Right renal pelvis (tissue), 4 donors: ENCODE measurements around the gene SYT1. TPM values are rescaled to one million over a fixed set of nuclear protein-coding genes. Genes with fewer than 3 reads are reported as not detected.
"Not testable (repeated sequence)": the region's sequence is repeated elsewhere in the genome, so short reads cannot be mapped to it uniquely, and the experiment has no call there.

Experiments used
- DNase-seq, 4 donors: peaks; one replicate each; pipeline ENCODE4 v3.0.0-alpha.2; 2013; ENCODE audit warnings: low read depth in 4 of 4, low spot score in 3 of 4, missing footprints in 1 of 4
- polyA plus RNA-seq, 4 donors: library from polyadenylated mRNA; unstranded; fragments of 120-200 nt; gene quantifications; one replicate each; pipeline ENCODE4 v1.2.1, GENCODE V29; 2013; ENCODE audit not compliant: insufficient read length in 4 of 4

Gene SYT1
- polyA plus RNA-seq, 4 donors, result 17.0 to 25.3 (median 24.8) TPM

GRCh38 chr12:78964521-78964920 is 99.9 kb downstream of the SYT1 start:
- DNase-seq, result no peak

DNA sequence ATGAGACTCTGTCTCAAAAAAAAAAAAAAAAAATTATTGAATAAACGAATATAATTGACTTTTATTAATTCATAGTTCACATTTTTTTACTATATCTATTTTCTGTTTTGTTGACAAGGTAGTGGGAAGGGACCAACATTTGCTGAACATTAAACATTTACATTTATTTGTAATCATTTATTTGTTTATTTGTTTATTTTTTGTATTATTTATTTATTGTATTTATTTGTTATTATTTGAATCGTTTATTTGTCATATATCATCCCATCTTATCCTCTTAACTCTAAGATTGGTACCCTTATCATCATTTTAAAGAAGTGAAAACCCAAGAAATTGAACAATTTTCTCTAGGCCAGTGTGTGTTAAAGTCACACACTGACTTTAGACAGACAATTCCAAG is 101.5 kb downstream of the SYT1 start:
- no peak for DNase-seq

DNA sequence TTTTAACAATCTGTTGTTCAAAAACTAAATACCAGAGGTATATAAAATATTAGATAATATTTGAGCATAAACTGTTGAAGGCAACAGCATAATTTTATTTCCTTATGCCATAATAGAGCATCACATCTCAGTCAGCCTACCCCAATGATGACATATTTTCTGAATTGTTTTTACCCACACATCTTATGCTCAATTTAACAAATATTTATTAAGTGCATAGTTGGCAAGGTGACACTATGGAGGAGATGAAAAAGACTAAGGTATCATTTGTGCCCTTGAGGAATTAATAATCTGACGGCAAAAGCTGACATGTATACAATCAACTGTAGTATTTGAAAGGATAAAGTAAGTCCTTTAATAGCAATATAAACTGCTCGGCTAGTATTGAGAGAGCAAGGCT is 102.4 kb downstream of the SYT1 start:
- DNase-seq, result no peak

- DNase-seq, result no peak
Measured at GRCh38 chr12:78968226-78968625, 103.7 kb downstream of the SYT1 start.

- DNase-seq, result no peak
Measured at GRCh38 chr12:78970041-78970440, 105.5 kb downstream of the SYT1 start.

DNA sequence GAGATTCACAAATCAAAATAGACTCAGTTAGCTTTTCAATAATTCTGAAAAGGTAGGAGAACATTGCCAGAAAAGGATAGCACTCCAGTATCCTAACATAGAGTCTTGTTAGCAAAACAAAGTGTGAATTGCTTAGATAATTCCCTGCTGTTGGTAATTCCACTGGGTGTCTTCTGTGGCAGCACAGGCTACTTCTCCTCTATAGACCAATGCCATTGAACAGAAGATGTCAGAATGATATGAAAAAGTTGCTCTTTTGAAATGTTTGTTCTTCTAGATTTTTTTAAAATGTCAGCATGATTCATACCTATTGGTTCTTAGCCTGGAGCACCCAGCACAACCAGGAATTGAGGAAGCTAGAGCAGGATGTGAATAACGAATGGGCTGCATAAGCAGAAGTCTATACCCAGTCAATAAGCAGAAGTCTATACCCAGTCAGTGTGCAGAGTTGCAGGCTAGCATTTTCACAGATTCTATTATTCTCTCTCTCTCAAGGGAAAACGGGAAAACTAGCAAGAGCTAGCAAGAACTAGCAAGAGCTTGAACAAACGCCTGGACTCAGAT is 112.8 kb downstream of the SYT1 start:
- no peak for DNase-seq

GRCh38 chr12:78994168-78994791 is 129.7 kb downstream of the SYT1 start:
- DNase-seq, result no peak

GRCh38 chr12:79000501-79000900 is 135.9 kb downstream of the SYT1 start:
- no peak for DNase-seq

- DNase-seq, result no peak
Measured at GRCh38 chr12:79001404-79001803, 136.8 kb downstream of the SYT1 start.

- DNase-seq, result no peak
Measured at GRCh38 chr12:79006306-79006705, 141.7 kb downstream of the SYT1 start.

DNA sequence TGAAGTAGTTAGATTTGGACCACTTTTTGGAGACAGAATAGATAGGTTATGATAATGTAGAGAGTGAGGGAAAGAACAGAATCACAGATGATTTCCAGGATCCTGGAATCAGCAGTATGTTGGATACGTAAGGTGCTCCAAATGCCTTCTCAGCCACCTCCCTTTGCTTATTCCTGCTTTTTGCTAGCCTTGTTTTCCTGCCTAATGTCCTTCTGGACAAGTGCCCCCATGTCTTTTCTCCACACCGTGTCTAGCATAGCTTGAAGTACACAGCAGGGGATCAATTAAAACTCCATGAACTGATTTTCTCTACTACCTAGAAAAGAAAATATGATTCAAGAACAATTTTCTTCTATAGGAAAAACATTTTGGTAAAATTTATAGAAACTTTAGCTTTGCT is 144.0 kb downstream of the SYT1 start:
- no peak for DNase-seq

- DNase-seq, result no peak
Measured at GRCh38 chr12:79012636-79013035, 148.1 kb downstream of the SYT1 start.

GRCh38 chr12:79016181-79016580 is 151.6 kb downstream of the SYT1 start:
- peak; percentile 7 to 22 (median 12) for DNase-seq

- DNase-seq, result no peak
Measured at GRCh38 chr12:79019672-79020071, 155.1 kb downstream of the SYT1 start.

DNA sequence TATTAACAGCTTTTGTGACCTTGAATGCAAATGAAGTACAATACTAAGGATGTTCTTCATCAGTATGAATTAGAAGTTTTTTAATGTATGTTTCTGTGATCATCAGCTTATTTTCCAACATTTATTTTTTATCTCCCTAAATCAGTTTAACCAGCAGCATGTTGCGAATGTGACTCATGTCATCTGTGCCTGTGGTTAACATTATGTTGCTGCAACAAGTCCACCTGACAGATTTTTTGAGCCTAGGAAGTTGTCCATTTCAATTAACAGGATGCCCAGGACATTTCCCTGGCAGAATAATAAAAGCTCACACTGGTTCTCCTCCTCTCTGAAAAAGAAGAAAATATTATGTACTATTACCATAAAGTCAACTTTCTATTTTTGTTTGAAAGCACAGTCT is 155.5 kb downstream of the SYT1 start:
- no peak for DNase-seq

DNA sequence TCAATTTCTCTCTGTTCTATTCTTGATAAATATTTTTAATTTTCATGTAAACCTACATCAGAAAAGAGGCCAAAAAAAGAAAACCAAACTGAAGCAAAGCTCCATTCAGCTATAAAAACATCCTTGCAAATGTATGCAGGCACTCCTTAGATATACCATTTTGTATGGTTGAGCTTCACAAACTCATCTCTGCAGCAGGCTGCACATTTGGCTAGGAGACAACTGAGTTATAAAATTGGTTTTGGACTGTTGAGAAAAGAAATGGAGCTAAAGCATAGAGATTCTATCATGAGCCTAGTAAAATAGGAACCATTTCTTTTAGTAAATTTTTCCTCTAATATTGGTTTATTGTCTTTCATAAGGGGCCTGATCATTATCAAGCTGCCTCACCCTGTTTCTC is 156.4 kb downstream of the SYT1 start:
- DNase-seq, result no peak

DNA sequence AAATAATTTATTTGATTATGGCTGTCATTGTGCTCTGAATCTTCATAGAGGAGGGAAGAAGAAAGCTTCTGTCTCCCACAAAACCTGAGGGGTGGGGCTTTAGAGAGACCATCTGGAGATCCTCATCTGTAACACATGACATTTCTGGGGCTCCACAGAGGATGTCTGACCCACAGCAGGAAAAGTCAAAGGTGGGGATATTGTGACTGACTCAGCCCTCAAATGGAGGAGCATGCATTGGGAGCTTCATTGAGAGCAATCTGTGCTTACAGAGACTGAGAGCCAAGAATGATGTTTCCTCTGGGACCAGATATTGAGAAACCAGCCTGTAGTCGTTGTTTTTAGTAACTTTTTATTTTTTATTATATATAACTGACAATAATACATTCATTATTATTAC is 158.7 kb downstream of the SYT1 start:
- no peak for DNase-seq

DNA sequence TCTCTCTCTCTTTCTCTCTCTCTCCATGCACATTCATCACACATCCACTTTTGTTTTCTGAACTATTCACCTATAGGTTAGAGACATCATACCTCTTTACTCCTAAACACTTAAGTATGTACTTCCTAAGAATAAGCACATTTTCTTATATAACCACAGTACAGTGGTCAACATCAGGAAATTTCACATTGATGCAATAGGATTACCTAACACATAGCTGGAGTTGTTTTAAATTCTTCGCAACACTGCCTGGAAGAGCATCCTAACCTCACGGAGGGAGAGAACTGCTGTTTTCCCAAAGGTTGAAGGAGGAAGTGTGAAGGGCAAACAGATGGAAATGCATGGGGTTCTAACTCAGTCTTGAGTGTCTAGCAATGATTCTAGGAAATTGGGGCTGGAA is 159.2 kb downstream of the SYT1 start:
- DNase-seq, result no peak

- DNase-seq, result no peak
Measured at GRCh38 chr12:79033788-79034187, 169.2 kb downstream of the SYT1 start.

DNA sequence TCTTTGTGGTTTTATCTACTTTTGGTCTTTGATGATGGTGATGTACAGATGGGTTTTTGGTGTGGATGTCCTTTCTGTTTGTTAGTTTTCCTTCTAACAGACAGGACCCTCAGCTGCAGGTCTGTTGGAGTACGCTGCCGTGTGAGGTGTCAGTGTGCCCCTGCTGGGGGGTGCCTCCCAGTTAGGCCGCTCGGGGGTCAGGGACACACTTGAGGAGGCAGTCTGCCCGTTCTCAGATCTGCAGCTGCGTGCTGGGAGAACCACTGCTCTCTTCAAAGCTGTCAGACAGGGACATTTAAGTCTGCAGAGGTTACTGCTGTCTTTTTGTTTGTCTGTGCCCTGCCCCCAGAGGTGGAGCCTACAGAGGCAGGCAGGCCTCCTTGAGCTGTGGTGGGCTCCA is 180.2 kb downstream of the SYT1 start:
- not testable (repeated sequence) for DNase-seq

- DNase-seq, result not testable (repeated sequence)
Measured at GRCh38 chr12:79045149-79045703, 180.7 kb downstream of the SYT1 start.

DNA sequence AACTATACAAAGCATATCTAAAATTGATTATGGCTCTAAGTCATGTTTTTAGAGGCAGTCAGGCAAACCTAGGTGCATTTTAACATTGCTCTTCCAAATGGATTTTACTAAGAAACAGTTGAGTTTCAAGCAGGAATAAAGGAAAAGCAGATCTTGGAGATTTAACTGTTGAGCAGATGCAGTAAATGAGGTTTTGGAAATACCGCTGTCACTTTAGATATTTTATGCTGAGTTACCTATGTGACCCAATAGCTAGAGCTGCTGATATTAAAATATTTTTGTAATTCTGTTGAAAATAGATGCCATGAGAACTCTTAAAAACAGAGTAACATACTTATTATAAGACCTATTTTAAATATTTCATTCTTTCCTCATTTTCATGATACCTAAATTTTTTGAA is 181.4 kb downstream of the SYT1 start:
- DNase-seq, result no peak

GRCh38 chr12:79048962-79049361 is 184.4 kb downstream of the SYT1 start:
- DNase-seq, result no peak
